GM18498 (cell line): ENCODE data around the gene NTNG1.

Source experiments
- ATAC-seq: cut with Tn5 transposase; IDR thresholded peaks from one replicate; pipeline ENCODE4 v1.9.1; 2021; ENCODE audit warnings: mild to moderate bottlenecking, moderate library complexity; ENCODE audit not compliant: unreplicated experiment

NTNG1 gene

DNA sequence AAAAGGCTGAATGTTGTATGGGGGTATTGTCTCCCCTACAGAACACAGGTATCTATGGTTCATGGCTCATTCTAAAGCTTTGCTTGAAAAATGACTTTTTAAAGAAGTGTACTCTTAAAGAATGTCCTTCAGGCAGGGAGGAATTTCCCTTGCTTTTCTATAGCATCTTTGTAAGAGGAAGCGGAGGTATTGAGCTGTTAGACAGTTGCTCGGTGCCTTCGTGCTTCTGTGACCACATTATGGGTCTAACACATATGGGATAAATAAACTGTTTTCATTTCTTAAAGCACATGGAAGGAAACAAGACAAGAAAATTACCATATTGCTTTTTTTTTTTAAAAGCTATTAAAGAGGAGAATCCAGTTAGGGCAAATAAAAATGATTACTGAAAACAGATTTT is 182.9 kb downstream of the NTNG1 start:
- ATAC-seq: no peak

DNA sequence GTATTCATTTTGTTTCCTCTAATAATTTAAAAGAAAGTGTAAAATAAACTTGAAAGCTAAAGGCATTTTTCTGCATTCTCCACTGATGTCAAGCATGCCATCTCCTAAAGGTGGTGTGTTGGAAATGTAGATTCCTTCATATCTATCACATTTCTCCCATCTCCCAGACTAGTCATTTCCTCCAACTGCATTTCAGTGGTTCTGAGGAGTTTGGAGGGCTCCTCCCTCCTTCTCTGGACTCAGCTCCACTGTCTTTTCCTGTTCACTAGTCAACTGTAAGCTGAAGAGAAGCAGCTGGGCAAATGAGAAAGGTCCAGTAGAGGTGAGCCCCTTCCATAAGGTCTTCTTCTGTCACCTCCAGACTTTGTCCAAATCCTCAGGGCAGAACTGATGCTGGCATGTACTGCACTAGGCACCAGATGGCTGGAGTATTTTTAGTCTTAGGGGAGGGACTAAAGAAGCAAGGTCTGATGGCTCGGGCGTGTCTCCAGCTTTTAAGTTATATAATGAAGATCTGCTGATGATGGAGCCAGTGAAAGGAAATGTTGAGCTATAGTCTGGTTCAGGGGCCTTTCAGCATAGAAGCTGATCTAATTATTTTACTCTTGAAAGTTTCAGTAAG is 186.1 kb downstream of the NTNG1 start:
- no peak for ATAC-seq

DNA sequence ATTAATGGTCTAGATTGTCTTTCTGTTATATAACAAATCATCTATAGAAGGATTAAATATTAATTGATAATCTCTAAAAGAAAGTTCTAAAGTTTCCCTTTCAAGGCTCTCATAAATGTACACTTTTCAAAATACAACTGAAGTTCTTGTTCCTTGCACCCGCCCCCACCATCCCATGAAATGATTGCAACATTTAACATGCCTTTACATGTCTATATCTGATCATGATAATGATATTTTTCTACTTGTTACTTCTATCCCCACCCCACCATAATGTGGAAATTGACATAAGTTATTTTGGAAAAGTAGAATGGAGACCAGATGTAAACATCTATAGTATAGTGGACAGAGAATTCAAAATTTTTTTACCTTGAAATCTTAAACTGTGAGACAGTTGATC is 186.6 kb downstream of the NTNG1 start:
- no peak for ATAC-seq

DNA sequence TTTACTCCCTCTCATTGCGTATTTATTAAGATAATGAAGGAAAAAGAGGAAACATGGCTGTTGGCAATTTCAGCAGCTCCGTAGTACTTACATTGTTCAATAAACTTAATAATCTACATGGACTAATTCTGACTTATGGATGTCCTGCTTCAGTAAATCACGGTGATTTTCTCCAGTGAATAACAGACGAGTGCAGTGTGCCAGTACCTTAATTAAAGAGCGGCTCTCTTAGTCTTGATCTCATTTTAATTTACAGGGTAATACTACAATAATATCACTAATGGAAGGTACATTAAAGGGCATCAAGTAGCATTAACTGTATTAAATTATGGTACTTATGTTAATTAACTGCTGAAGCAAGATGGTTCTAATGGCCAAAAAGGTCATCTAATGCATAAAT is 187.2 kb downstream of the NTNG1 start:
- ATAC-seq: no peak

DNA sequence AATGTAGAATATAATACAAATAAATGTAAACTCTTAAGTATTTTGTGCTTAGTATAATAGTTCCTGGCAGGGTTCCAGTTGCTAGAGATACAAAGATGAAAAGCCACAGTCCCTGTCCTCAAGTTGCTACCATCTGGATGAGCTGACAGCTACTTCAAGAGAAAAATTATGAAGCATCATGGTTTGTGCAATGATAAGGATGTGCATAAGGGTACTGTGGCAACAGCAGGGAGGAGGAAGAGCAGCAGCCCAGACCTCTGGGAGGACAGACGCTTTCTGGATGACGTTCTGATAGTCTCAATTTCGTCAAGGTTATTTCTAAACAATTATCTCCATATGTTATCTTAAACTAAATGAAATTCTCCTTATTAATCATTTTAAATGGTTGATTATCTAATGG is 198.9 kb downstream of the NTNG1 start:
- no peak for ATAC-seq

DNA sequence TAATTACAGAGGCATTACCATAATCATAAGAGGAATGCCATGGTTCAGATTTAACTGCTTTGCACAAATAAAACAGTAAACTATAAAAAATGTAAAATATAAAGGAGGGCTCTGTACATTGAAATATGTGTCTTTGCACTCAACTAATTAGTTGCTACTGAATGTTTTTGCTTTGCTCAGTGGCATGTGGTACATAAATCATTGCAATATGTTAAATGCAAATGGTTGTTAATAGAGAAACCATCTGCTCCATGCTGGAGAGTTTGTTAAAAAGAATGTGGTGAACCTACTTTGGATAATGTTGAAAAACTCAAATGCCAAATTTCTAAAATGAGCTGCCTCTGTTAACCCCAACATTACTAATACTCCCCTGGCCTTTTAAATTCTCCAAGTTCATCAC is 201.5 kb downstream of the NTNG1 start:
- no peak for ATAC-seq

DNA sequence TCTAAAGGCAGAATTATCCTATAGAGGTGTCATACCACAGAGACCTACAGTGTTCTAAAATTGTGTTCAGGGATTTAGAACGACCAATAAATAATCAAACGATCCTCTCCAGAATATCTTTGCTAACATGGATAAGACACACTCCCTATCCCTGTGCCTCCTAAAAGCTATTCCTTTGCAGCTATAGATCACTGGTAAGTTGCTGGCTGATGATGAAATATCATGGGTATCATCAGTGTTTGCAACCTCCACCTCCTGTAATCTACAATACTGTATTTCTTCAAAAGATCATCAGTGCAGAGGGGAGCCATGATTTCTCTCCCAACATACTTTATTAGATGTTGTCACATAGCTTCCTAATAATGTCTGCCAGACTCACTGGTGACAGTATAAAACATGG is 201.9 kb downstream of the NTNG1 start:
- ATAC-seq: no peak

DNA sequence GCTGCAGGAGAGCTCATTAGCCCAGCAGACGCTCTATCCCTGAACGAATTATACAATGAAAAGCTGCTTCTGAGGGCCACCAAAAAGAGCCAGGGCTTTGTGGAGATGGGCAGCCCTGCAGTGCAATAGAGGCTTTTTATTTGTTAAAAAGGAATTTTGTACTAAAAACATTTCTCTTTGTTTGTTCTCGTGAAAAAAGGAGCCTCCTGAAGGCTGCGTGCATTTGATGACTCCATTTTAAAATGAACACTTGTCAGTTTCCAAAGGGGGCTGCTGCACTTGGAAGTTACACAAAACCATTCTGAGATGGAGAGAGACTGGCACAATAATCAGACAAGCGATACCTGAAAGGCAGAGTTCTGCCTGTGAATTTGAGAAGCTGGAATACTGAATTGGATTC is 202.8 kb downstream of the NTNG1 start:
- no peak for ATAC-seq

DNA sequence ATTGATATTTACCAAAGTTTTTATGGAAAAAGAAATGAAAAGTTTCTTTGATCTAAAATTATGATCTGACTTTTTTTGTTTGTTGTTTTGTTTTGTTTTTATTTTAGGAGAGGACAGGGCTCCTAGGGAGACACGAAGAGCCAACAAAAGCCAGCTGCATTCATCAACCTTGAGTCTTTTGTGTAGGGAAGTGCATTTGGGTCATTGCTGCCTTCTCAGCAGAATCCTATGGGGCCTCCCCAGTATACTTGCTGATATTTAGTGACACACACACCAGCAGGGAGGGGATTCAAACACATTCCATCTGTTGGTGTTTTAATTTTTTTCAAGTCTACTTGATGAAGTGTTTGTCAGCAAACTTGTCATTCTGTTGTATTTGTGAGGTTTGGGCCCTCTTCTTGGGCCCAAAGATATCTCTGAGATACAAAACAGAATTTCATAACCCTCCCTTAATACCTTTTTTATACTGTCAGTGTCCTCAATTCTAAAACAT is 203.5 kb downstream of the NTNG1 start:
- no peak for ATAC-seq

DNA sequence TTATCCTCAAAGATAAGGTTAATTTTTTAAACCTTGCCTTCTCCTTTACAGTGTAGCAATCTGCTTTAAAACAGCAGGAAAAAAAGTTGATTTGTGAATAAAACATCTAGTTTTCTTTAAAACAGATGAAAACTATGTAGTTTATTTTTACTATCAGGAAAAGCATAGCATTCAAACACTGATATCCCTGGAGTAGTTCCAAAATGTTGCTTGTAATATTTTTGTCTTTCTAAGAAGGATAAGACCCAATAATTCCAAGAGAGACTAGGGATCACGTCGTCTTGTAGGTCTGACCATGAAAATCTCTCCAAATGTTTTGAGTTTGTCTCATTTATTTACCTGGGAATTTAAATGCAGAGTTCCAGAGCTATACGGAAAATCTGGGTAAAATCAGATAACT is 204.0 kb downstream of the NTNG1 start:
- ATAC-seq: no peak

DNA sequence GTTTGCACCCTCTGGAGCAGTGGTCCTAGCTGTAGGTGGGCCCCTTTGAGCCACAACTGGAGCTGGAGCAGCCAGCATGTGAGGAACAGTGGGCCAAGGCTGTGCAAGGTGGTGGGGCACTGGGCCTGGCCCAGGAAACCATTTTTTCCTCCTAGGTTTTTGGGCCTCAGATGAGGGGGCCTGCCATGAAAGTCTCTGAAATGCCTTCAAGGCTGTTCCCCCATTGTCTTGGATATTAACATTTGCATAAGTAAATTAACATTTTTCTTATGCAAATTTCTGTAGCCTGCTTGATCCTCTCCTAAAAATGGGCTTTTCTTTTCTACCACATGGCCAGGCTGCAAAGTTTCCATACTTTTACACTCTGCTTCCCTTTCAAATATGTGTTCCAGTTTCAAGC is 212.0 kb downstream of the NTNG1 start:
- ATAC-seq: no peak

DNA sequence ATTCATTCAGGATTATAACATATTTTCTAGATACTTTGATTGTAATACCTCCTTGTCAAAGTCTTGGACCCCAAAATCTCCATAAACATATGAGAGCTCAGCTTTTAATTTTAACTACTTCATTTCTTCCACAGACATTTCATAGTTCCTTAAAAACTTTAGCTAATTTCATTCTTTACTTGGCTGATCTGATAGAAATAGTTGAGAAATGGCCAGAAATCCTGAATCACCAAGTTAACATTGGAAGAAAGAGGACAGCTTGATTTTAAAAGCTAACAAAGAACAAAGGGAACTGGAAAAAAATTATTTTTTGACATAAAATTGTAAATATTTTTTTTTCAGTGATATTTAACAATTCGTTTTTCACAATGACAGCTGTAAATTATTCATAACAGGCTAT is 216.5 kb downstream of the NTNG1 start:
- ATAC-seq: no peak

DNA sequence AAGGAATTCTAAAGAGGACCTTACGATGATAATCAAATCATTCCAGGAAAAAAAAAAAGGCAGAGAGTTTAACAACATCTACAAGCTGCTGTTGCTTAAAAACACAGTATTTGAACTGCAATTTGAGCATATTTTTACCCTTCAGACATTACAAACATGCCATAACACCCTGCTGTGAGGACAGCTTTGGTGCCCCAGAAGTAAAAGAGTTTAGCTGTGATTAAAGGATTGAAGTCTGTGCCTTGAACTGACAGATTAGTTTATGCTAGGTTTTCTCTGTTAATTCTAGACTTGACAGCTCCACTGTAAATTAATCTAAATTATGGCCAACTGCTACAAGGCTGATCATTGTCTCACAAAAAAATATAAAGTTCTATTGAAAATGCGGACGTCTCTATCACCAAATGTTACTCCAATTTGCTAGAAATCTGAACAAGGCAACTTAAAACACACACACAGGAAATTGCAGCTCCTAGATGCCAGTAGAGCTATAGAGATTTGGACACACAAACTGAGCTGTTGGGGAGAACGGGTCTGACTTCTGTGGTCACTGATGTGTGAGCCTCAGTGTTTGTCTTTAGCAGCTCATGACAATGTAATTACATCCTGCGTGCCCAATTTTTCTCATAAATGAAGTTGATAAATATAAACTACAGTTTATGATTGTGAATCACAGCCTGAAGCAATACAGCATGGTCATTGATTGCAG is 217.9 kb downstream of the NTNG1 start:
- peak; percentile 6 for ATAC-seq

DNA sequence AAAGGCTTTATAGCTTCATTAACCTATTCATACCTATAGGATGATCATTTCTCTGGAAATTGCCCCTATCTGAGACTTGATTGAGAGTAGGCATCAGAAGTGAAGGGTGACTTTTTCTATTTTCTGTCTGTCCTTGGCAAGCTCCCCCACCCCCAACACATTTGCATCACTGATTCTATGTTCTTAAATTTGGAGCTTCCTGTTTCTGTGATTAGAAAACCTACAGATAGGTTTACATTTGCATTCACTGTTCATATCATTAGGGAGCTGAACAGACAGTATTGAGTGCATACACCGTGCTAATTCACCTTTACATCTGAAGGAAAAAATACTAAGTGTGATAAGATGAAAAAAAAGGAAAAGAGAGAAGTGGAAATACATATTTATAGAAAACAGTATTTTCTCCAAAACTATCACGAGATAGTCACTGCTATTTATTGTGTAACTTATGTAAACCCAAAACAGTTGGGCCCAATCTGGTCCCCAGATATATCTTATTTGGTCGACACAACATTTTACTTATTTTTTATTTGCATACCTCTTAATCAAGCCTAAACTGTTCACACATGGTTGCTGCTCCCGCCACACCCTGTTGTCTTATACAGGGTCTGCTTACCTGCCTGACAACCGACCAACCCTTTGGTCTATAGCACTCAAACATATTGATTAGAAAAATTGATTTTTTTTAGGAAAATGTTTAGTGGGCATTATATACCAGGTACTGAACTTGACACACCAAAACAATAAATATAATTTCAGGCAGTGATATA is 218.8 kb downstream of the NTNG1 start:
- ATAC-seq: peak; percentile 50

DNA sequence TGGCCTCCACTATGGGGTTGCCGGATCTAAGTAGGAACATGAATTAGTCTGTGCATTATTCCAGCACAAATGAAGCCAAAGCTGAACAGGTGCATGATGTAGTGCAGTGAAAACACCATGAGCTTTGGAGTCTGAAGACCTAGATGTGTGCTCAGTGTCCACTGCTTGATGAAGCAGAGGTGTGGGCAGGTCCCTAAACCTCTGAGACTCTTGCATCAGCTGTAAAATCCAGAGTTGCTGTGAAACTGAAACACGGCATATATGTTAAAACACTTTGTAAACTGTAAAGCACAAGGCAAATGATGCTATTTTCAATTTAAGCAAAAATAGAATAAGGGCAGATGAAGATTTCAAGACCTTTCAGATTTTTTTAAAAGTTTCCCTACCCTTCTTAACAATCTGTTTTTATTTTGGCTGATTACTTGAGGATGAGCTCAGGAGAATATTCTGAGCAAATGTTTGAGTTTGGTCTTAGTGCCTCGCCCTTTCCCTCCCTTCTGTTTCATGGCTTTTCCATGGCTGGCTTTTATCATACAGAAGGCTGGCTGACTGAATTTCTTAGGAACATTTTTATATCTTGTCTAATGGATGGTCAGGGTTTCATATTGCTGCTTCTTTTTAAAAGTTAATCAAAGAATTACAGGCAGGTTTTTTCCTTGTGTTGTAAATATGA is 221.8 kb downstream of the NTNG1 start:
- no peak for ATAC-seq

DNA sequence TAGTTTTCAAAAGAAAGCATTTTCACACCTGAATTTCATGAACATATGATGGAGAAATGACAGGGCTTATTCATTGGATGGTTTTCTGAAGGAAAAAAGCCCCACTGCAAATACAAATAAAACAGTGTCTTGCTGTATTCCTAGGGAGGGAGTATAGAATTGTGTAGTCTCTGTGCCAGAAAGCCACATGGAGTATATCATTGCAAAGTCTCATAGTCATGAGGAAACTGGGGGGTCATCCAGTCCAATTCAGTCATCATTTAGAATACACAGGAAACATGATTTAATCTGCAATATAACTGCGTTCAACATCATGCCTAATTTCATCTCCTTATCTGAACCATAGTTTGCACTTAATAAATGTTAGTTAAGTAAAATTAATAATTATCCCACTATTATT is 222.3 kb downstream of the NTNG1 start:
- no peak for ATAC-seq

DNA sequence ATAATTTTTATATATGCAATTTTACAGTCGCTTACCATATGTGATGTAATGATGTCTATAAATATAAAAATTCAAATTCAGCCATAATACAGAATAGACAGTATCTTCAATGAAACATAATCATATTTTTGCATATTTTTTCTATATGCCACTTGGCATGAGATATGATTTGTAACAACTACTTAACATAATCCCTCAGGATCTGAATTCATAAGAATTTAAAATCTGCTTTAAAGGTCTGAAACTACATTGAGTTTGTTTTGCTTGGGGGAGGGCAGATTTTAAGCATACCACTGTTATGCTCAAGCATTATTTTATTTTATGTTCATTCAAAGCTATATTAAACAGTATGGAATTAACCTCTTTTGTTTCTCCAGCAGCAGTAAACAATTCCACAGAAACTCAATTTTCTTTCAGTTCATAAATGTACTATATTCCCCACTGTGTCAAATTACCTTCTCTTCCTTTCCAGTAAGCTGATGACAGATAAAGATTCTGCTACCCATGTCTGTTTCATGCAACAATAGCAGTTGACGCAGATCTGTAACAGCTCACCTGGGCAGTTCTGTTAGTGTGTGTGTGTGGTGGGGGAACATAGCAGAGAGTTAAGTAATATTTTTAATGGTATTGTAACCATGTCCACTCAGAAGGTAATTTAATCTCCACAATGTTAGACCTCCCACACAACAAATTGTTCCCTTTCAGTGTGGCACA is 224.8 kb downstream of the NTNG1 start:
- no peak for ATAC-seq

DNA sequence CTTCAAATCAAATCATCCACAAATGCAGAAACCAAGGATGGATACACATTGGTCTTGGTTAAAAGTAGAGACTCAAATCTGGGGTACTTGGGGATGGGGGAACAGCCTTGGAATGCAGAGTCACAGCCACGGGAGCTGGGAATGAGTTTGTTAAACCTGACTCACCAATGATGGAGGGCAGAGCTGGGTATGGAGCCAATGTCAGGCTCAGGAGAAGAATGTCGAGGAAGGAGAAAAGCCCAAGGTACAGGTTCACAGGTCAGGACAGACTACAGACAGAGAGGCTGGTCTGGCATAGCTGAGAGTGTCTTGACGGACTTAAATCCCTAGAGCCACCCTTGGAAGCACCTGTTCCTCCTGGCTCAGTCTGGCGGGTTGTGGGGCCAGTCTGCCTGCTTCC is 237.6 kb downstream of the NTNG1 start:
- no peak for ATAC-seq

DNA sequence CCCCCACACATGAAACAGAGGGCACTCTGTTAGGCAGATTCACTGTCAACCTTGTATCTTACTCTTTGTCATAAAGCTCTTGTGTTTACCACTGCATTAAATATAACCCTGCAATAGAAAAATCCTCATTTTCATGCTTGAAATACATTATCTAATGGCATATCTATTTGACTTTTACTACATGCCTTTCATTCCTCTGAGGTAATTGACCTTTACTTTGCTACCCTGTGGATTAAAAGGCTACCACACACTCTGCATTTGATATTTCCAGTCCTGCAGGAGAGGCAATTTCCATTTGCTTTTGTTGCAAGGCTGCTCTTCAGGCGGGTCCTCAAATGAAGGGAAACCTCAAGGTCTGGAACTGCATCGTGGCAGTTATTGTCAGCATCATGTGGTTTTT is 238.0 kb downstream of the NTNG1 start:
- no peak for ATAC-seq

DNA sequence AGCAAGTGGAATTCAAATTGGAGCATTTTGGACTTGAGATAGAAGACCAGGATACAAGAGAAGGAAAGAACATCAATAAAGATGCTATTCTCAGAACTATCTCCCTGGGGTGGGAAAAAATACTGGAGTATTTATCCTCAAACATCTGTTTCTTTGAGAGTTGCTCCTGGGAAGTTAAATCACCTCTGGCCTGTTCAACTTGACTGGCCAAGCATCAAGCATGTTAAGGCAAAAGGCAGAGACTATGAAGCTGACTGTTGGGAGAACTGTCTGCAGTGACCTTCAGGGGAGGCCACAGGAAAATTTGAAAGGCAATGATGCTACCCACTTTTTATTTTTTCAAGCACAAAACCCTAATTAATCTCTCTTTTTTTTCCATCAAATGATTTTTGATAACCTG is 239.0 kb downstream of the NTNG1 start:
- ATAC-seq: no peak
